ENCODE measurements around the gene PHKA2. TPM values are rescaled to one million over a fixed set of nuclear protein-coding genes. Genes with fewer than 3 reads are reported as not detected.

The PHKA2 gene
- total and polyA plus RNA-seq, 7 donors, result 4.2 to 22.7 (median 11.1) TPM

DNA sequence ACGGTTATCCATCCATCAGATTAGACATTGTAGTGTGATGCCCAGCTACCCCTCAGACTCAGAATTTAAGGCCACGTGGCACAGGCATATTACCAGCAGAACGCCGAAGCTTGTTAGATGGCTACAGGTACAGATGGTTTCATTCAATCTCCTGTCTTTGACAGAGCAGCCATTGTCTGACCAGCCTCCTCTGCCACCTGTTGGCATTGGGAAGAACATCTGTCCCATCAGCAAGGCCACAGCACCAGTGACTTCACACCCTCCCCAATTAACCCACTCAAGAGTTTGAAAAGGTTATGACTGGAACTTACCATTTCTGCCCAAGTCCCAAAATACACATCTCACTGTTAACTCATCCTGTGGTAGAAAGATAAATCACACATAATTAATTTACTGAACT, 22.0 kb upstream of the PHKA2 start:
- H3K9me3 ChIP-seq, result no peaks in the 10 kb centered on the region
- no peak overlapping the region for H3K4me3 ChIP-seq
- no peaks in the 10 kb centered on the region for H3K4me1 ChIP-seq
- no peaks in the 10 kb centered on the region for H3K27me3 ChIP-seq
- WGBS, 2 donors, result 35 to 82% methylated on average over 4 of the region's 4 CpGs
- no peak for DNase-seq
- intact Hi-C loops (cut with DNase I), result no loop called here
- TF ChIP-seq POLR2A (IDR thresholded peaks at IDR 0.05) (no peak), EP300 (IDR thresholded peaks at IDR 0.05) (no peak), POLR2AphosphoS5 (IDR thresholded peaks at IDR 0.05) (no peak)
- TF ChIP-seq, protein P1, sequence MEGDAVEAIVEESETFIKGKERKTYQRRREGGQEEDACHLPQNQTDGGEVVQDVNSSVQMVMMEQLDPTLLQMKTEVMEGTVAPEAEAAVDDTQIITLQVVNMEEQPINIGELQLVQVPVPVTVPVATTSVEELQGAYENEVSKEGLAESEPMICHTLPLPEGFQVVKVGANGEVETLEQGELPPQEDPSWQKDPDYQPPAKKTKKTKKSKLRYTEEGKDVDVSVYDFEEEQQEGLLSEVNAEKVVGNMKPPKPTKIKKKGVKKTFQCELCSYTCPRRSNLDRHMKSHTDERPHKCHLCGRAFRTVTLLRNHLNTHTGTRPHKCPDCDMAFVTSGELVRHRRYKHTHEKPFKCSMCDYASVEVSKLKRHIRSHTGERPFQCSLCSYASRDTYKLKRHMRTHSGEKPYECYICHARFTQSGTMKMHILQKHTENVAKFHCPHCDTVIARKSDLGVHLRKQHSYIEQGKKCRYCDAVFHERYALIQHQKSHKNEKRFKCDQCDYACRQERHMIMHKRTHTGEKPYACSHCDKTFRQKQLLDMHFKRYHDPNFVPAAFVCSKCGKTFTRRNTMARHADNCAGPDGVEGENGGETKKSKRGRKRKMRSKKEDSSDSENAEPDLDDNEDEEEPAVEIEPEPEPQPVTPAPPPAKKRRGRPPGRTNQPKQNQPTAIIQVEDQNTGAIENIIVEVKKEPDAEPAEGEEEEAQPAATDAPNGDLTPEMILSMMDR (IDR thresholded peaks at IDR 0.05), result no peak
- H3K36me3 ChIP-seq, result no peaks in the 10 kb centered on the region
- H3K27ac ChIP-seq, result no peak overlapping the region

DNA sequence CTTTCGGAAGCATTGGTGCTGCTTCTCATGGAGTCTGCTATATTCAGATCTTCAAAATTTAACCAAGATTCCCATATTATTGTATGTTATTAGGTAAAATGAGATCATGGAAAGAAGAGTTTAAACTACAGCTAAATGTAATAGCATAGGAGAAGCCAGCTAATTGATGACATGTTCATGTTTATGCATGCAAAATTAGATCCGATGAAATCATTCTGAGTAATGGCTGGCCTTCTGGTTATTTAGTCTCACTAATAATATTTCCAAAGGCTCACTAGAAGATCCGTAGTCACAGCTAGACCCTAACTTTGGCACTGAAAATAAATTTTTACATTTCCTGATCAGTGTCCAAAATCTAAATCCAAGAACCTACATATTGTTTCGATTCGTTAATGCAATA, 19.8 kb upstream of the PHKA2 start:
- 92 to 96% methylated on average over 5 of the region's 5 CpGs for WGBS, 2 donors
- no peak for TF ChIP-seq POLR2AphosphoS5 (IDR thresholded peaks at IDR 0.05)
- TF ChIP-seq, protein P1 (IDR thresholded peaks at IDR 0.05), result no peak
- TF ChIP-seq POLR2A (IDR thresholded peaks at IDR 0.05), result no peak
- no peak for TF ChIP-seq EP300 (IDR thresholded peaks at IDR 0.05)
- DNase-seq, result no peak
- no peaks in the 10 kb centered on the region for H3K27me3 ChIP-seq
- H3K4me3 ChIP-seq, result no peak overlapping the region
- no peak overlapping the region for H3K27ac ChIP-seq
- no peaks in the 10 kb centered on the region for H3K4me1 ChIP-seq
- H3K9me3 ChIP-seq, result no peaks in the 10 kb centered on the region
- intact Hi-C loops (cut with DNase I), result no loop called here
- H3K36me3 ChIP-seq, result no peaks in the 10 kb centered on the region

DNA sequence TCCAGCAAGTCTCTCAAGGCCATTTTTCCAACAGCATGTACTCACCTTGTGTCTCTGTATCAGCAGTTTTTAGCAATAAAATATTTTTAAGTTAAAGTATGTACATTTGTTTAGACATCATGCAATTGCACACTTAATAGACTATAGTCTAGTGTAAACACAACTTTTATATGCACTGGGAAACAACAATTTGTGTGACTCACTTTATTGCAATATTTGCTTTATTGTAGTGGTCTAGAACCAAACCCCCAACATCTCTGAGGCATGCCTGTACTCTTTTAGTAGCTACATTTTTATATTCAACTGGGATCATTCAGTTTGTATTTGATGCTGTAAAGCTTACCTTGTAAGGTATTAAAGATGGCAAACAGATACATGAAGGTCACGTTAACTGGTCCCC, 14.7 kb upstream of the PHKA2 start:
- H3K4me1 ChIP-seq, result no peaks in the 10 kb centered on the region
- no peak for DNase-seq
- no peaks in the 10 kb centered on the region for H3K27me3 ChIP-seq
- H3K36me3 ChIP-seq, result no peaks in the 10 kb centered on the region
- intact Hi-C loops (cut with DNase I), result no loop called here
- H3K9me3 ChIP-seq, result no peaks in the 10 kb centered on the region
- TF ChIP-seq, protein P1 (IDR thresholded peaks at IDR 0.05), result no peak
- no peak for TF ChIP-seq EP300 (IDR thresholded peaks at IDR 0.05)
- no peak overlapping the region for H3K4me3 ChIP-seq
- no peak overlapping the region for H3K27ac ChIP-seq
- WGBS, 2 donors, result 46 to 72% methylated on average over 1 of the region's 1 CpG

DNA sequence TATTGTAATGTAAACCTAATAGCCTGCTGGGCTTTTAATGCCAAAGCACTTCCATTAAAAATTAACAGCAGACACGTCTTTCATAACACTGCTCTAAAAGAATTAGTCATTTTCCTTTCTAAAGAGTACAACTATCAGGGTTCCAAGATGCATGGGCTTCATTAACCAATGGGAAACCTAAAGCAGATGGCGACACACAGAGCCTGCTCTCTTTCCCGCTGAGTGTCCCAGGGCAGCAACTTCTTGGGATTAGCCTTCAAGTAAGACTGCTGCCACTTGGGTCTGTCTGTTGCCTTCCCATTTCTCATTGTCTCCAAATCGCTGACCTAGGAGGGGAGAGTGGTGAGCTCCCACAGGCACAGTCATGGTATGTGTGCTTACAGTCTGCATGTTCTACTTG, 14.0 kb upstream of the PHKA2 start:
- Histone ChIP-seq H3K27me3 (no peaks in the 10 kb centered on the region), H3K4me3 (no peak overlapping the region), H3K4me1 (no peaks in the 10 kb centered on the region), H3K36me3 (no peaks in the 10 kb centered on the region), H3K9me3 (no peaks in the 10 kb centered on the region), H3K27ac (no peak overlapping the region)
- intact Hi-C loops (cut with DNase I), result no loop called here
- DNase-seq, result no peak
- WGBS, 2 donors, result 84 to 85% methylated on average over 4 of the region's 4 CpGs
- no peak for TF ChIP-seq POLR2AphosphoS5 (IDR thresholded peaks at IDR 0.05)
- TF ChIP-seq POLR2A (IDR thresholded peaks at IDR 0.05), result no peak
- TF ChIP-seq, protein P1 (IDR thresholded peaks at IDR 0.05), result no peak
- no peak for TF ChIP-seq EP300 (IDR thresholded peaks at IDR 0.05)

DNA sequence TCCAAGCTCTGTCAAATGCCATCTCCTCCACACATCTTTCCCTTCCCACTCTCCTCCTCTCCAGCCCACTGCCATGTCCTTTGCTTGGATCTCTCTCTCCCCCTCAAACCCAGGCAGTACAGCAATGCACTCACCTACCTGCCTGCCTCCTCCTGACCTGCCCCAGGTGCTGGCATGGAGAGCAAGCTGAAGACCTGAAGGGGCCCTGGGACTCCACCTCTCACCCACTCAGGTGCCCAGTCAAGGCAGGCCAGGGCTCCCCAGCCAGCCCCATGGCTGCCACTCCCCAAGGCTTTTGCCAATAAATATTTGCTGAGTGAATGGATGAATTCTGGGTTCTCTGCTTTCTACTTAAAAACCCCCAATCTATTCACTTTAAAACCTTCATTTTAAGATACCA, 12.6 kb upstream of the PHKA2 start:
- TF ChIP-seq POLR2A (IDR thresholded peaks at IDR 0.05) (no peak), EP300 (IDR thresholded peaks at IDR 0.05) (no peak), POLR2AphosphoS5 (IDR thresholded peaks at IDR 0.05) (no peak)
- TF ChIP-seq, protein P1 (IDR thresholded peaks at IDR 0.05), result no peak
- Histone ChIP-seq H3K27ac (no peak overlapping the region), H3K4me3 (no peak overlapping the region), H3K9me3 (no peaks in the 10 kb centered on the region), H3K27me3 (no peaks in the 10 kb centered on the region), H3K4me1 (no peaks in the 10 kb centered on the region), H3K36me3 (no peaks in the 10 kb centered on the region)
- intact Hi-C loops (cut with DNase I), result no loop called here
- DNase-seq, result no peak

Measured in sigmoid colon (tissue), 7 donors.